Measurements from ENCODE around the gene HSPA1A. TPM values are rescaled to one million over a fixed set of nuclear protein-coding genes. Genes with fewer than 3 reads are reported as not detected.
"Not testable (repeated sequence)": the region's sequence is repeated elsewhere in the genome, so short reads cannot be mapped to it uniquely, and the experiment has no call there.

HSPA1A gene
- total RNA-seq, 1 experiment from 2014 or later = 57.2 TPM

DNA sequence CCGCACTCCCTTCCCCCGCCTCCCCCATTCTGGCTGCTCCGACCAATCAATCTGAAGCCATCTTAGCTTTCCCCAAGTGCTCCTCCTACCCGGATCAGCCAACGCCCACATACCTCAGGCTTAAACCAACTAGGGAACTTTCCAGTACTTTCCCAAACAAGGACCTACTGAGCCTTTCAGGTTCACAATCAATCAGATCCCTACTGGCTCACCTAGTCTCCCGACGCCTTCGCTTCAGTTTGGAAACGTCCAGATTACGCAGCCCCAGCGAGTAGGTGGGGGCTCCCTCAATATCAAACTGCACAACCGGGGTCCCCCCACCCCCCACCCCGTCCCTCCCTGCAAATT is 692 bp upstream of the HSPA1A start (continued):
- TF ChIP-seq, protein P1, sequence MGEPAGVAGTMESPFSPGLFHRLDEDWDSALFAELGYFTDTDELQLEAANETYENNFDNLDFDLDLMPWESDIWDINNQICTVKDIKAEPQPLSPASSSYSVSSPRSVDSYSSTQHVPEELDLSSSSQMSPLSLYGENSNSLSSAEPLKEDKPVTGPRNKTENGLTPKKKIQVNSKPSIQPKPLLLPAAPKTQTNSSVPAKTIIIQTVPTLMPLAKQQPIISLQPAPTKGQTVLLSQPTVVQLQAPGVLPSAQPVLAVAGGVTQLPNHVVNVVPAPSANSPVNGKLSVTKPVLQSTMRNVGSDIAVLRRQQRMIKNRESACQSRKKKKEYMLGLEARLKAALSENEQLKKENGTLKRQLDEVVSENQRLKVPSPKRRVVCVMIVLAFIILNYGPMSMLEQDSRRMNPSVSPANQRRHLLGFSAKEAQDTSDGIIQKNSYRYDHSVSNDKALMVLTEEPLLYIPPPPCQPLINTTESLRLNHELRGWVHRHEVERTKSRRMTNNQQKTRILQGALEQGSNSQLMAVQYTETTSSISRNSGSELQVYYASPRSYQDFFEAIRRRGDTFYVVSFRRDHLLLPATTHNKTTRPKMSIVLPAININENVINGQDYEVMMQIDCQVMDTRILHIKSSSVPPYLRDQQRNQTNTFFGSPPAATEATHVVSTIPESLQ (CRISPR knock-in tag; IDR thresholded peaks at IDR 0.05) = no peak
- TF ChIP-seq, protein P2, sequence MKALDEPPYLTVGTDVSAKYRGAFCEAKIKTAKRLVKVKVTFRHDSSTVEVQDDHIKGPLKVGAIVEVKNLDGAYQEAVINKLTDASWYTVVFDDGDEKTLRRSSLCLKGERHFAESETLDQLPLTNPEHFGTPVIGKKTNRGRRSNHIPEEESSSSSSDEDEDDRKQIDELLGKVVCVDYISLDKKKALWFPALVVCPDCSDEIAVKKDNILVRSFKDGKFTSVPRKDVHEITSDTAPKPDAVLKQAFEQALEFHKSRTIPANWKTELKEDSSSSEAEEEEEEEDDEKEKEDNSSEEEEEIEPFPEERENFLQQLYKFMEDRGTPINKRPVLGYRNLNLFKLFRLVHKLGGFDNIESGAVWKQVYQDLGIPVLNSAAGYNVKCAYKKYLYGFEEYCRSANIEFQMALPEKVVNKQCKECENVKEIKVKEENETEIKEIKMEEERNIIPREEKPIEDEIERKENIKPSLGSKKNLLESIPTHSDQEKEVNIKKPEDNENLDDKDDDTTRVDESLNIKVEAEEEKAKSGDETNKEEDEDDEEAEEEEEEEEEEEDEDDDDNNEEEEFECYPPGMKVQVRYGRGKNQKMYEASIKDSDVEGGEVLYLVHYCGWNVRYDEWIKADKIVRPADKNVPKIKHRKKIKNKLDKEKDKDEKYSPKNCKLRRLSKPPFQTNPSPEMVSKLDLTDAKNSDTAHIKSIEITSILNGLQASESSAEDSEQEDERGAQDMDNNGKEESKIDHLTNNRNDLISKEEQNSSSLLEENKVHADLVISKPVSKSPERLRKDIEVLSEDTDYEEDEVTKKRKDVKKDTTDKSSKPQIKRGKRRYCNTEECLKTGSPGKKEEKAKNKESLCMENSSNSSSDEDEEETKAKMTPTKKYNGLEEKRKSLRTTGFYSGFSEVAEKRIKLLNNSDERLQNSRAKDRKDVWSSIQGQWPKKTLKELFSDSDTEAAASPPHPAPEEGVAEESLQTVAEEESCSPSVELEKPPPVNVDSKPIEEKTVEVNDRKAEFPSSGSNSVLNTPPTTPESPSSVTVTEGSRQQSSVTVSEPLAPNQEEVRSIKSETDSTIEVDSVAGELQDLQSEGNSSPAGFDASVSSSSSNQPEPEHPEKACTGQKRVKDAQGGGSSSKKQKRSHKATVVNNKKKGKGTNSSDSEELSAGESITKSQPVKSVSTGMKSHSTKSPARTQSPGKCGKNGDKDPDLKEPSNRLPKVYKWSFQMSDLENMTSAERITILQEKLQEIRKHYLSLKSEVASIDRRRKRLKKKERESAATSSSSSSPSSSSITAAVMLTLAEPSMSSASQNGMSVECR (CRISPR knock-in tag; IDR thresholded peaks at IDR 0.05; ENCODE audit: borderline replicate concordance) = no peak
- TF ChIP-seq CBFB (CRISPR knock-in tag; IDR thresholded peaks at IDR 0.05; ENCODE audit: low read depth) = no peak
- TF ChIP-seq, protein P3, sequence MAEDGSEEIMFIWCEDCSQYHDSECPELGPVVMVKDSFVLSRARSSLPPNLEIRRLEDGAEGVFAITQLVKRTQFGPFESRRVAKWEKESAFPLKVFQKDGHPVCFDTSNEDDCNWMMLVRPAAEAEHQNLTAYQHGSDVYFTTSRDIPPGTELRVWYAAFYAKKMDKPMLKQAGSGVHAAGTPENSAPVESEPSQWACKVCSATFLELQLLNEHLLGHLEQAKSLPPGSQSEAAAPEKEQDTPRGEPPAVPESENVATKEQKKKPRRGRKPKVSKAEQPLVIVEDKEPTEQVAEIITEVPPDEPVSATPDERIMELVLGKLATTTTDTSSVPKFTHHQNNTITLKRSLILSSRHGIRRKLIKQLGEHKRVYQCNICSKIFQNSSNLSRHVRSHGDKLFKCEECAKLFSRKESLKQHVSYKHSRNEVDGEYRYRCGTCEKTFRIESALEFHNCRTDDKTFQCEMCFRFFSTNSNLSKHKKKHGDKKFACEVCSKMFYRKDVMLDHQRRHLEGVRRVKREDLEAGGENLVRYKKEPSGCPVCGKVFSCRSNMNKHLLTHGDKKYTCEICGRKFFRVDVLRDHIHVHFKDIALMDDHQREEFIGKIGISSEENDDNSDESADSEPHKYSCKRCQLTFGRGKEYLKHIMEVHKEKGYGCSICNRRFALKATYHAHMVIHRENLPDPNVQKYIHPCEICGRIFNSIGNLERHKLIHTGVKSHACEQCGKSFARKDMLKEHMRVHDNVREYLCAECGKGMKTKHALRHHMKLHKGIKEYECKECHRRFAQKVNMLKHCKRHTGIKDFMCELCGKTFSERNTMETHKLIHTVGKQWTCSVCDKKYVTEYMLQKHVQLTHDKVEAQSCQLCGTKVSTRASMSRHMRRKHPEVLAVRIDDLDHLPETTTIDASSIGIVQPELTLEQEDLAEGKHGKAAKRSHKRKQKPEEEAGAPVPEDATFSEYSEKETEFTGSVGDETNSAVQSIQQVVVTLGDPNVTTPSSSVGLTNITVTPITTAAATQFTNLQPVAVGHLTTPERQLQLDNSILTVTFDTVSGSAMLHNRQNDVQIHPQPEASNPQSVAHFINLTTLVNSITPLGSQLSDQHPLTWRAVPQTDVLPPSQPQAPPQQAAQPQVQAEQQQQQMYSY (CRISPR knock-in tag; IDR thresholded peaks at IDR 0.05) = no peak
- no peak for TF ChIP-seq EMX1 (CRISPR knock-in tag; IDR thresholded peaks at IDR 0.05)
- TF ChIP-seq ZNF396 (CRISPR knock-in tag; IDR thresholded peaks at IDR 0.05; ENCODE audit: borderline replicate concordance) = no peak
- TF ChIP-seq GABPB1 (CRISPR knock-in tag; IDR thresholded peaks at IDR 0.05) = no peak
- TF ChIP-seq, protein P4, sequence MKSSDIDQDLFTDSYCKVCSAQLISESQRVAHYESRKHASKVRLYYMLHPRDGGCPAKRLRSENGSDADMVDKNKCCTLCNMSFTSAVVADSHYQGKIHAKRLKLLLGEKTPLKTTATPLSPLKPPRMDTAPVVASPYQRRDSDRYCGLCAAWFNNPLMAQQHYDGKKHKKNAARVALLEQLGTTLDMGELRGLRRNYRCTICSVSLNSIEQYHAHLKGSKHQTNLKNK (CRISPR knock-in tag; IDR thresholded peaks at IDR 0.05) = no peak

DNA sequence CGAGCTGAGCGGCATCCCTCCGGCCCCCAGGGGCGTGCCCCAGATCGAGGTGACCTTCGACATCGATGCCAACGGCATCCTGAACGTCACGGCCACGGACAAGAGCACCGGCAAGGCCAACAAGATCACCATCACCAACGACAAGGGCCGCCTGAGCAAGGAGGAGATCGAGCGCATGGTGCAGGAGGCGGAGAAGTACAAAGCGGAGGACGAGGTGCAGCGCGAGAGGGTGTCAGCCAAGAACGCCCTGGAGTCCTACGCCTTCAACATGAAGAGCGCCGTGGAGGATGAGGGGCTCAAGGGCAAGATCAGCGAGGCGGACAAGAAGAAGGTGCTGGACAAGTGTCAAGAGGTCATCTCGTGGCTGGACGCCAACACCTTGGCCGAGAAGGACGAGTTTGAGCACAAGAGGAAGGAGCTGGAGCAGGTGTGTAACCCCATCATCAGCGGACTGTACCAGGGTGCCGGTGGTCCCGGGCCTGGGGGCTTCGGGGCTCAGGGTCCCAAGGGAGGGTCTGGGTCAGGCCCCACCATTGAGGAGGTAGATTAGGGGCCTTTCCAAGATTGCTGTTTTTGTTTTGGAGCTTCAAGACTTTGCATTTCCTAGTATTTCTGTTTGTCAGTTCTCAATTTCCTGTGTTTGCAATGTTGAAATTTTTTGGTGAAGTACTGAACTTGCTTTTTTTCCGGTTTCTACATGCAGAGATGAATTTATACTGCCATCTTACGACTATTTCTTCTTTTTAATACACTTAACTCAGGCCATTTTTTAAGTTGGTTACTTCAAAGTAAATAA is 2.0 kb downstream of the HSPA1A start:
- peak overlapping the region; percentile 4; the same call in 1 of the 2 replicates for H3K27ac Mint-ChIP-seq
- ATAC-seq; H3K9me3 Mint-ChIP-seq; H3K27me3 Mint-ChIP-seq (ENCODE audit: low read depth); H3K36me3 Mint-ChIP-seq; DNase-seq (ENCODE audit: low spot score): not testable (repeated sequence)
- H3K4me3 Mint-ChIP-seq = peak overlapping the region; percentile 68
- ChIA-PET POLR2A (interaction anchor here (1.1 kb wide), 1 partner anchor 10 kb away, joined by 3 read pairs; the partner anchor contains the start of gene HSPA1B), CTCF (interaction anchor here (1.6 kb wide), 1 partner anchor 48 kb away, joined by 4 read pairs; no protein-coding TSS in a partner anchor)
- H3K4me1 Mint-ChIP-seq = peaks cover 35% of the 10 kb centered on the region

DNA sequence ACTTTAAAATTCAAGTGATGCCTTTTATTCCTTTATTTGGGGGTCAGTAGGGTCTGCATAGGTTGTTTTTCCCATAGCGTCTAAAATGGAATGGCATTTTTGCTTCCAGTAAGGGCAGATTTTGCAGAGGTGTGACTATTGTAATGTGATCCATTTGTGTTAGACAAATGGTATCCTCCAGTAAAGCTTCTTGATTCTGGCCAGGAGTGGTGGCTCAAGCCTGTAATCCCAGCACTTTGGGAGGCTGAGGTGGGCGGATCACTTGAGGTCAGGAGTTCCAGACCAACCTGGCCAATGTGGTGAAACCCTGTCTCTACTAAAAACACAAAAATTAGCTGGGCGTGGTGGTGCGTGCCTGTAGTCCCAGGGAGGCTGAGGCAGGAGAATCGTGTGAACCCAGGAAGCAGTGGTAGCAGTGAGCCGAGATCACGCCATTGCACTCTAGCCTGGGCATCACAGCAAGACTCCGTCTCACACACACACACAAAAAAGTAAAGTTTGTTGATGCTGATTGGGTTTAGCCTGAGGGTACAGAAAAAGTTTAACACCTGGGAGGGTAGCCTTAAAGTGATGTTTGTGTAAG is 2.7 kb downstream of the HSPA1A start:
- H3K4me1 Mint-ChIP-seq = peaks cover 41% of the 10 kb centered on the region
- H3K4me3 Mint-ChIP-seq = peak overlapping the region; percentile 68
- H3K27ac Mint-ChIP-seq = peak overlapping the region; percentile 4; the same call in 1 of the 2 replicates
- H3K9me3 Mint-ChIP-seq; DNase-seq (ENCODE audit: low spot score); ATAC-seq; H3K27me3 Mint-ChIP-seq (ENCODE audit: low read depth); H3K36me3 Mint-ChIP-seq: not testable (repeated sequence)
- ChIA-PET POLR2A (interaction anchor here (1.1 kb wide), 1 partner anchor 9 kb away, joined by 3 read pairs; the partner anchor contains the start of gene HSPA1B), CTCF (interaction anchor here (1.6 kb wide), 1 partner anchor 48 kb away, joined by 4 read pairs; no protein-coding TSS in a partner anchor)
- peak; percentile 96 for TF ChIP-seq ZNF121 (CRISPR knock-in tag; IDR thresholded peaks at IDR 0.05)

Measured in WTC11 (cell line).